Bronchial epithelial cell (primary cell): ENCODE measurements around the gene MCC. TPM values are rescaled to one million over a fixed set of nuclear protein-coding genes. Genes with fewer than 3 reads are reported as not detected.
"Not testable (repeated sequence)": the region's sequence is repeated elsewhere in the genome, so short reads cannot be mapped to it uniquely, and the experiment has no call there.

Experiments
- DNase-seq: peaks from one replicate; pipeline ENCODE4 v3.0.0-alpha.2; 2010; ENCODE audit warnings: low read depth
- FAIRE-seq: peaks from 2 replicates; lab custom pipeline; 2011; peaks lifted over from hg19 to GRCh38; lab: Jason Lieb, UNC
- H3K27me3 ChIP-seq: 2 replicates; pipeline ENCODE4 v1.5.1; 2011; ENCODE audit warnings: low read length; ENCODE audit not compliant: control insufficient read depth, insufficient read depth
- H3K36me3 ChIP-seq: 2 replicates; pipeline ENCODE4 v1.5.1; 2011; ENCODE audit warnings: low read length; ENCODE audit not compliant: control insufficient read depth, insufficient read depth
- H3K4me3 ChIP-seq: 2 replicates; pipeline ENCODE4 v1.5.1; 2011; ENCODE audit warnings: mild to moderate bottlenecking, low read depth, low read length, control low read depth
- CTCF ChIP-seq: IDR thresholded peaks from 2 replicates; pipeline ENCODE4 v1.5.1; 2011; ENCODE audit warnings: mild to moderate bottlenecking, moderate library complexity, low read length, control low read depth, inconsistent platforms; ENCODE audit not compliant: insufficient read depth, severe bottlenecking
- total RNA-seq: library from RNA; depleted of rRNA; stranded (reverse); fragments of >200 nt; gene quantifications from 2 replicates; pipeline ENCODE4 v1.2.1, GENCODE V29; 2014

Gene MCC
- total RNA-seq, 1 donor from 2014 or later: 43.2 TPM

GRCh38 chr5:113425909-113426308 is 62.3 kb downstream of the MCC start:
- Histone ChIP-seq H3K36me3 (no peaks in the 10 kb centered on the region), H3K4me3 (no peak overlapping the region), H3K27me3 (no peaks in the 10 kb centered on the region)
- no peak for FAIRE-seq
- no peak for TF ChIP-seq CTCF
- DNase-seq: peak; percentile 10

- no peak for TF ChIP-seq CTCF
- FAIRE-seq (no peak), DNase-seq (no peak)
- H3K27me3 ChIP-seq: no peaks in the 10 kb centered on the region
- H3K36me3 ChIP-seq: no peaks in the 10 kb centered on the region
- no peak overlapping the region for H3K4me3 ChIP-seq
Observed at GRCh38 chr5:113421693-113422092, 66.6 kb downstream of the MCC start.

GRCh38 chr5:113405530-113405929 is 82.7 kb downstream of the MCC start:
- no peak for TF ChIP-seq CTCF
- Histone ChIP-seq H3K36me3 (no peaks in the 10 kb centered on the region), H3K4me3 (no peak overlapping the region), H3K27me3 (no peaks in the 10 kb centered on the region)
- FAIRE-seq: no peak
- no peak for DNase-seq

- FAIRE-seq (no peak), DNase-seq (no peak)
- Histone ChIP-seq H3K4me3 (no peak overlapping the region), H3K27me3 (no peaks in the 10 kb centered on the region), H3K36me3 (no peaks in the 10 kb centered on the region)
- TF ChIP-seq CTCF: no peak
Observed at GRCh38 chr5:113404269-113404668, 84.0 kb downstream of the MCC start.

- not testable (repeated sequence) for DNase-seq, H3K4me3 ChIP-seq, H3K36me3 ChIP-seq, H3K27me3 ChIP-seq, FAIRE-seq
Observed at GRCh38 chr5:113397986-113398385, 90.3 kb downstream of the MCC start.

GRCh38 chr5:113397046-113397445 is 91.2 kb downstream of the MCC start:
- DNase-seq (peak; percentile 60), FAIRE-seq (no peak)
- H3K36me3 ChIP-seq: no peaks in the 10 kb centered on the region
- TF ChIP-seq CTCF: no peak
- no peaks in the 10 kb centered on the region for H3K27me3 ChIP-seq
- H3K4me3 ChIP-seq: no peak overlapping the region
